Heart right ventricle (tissue), 16 donors: ENCODE results near the gene AUTS2. TPM values are rescaled to one million over a fixed set of nuclear protein-coding genes. Genes with fewer than 3 reads are reported as not detected.

Experiments
- ATAC-seq, 8 donors: fragments of 200-7000 bp; cut with Tn5 transposase; one replicate each; pipeline ENCODE4 v1.9.1; 2020; ENCODE audit warnings: mild to moderate bottlenecking in 8 of 8, moderate library complexity in 8 of 8, moderate number of reproducible peaks in 1 of 8
- DNase-seq, 2 donors: peaks; one replicate each; pipeline ENCODE4 v3.0.0-alpha.2; 2020
- H3K27ac ChIP-seq, 10 donors: fragments of 200-600 bp; sonication (generic) in 2 of 10; one replicate each; pipeline versions ENCODE4 v1.5.0 to v1.8.0; 2020 to 2022; ENCODE audit warnings: mild to moderate bottlenecking in 3 of 10
- H3K27me3 ChIP-seq, 7 donors: fragments of 200-600 bp; one replicate each; pipeline ENCODE4 v1.8.0; 2021 to 2022; ENCODE audit warnings: mild to moderate bottlenecking in 2 of 7
- H3K36me3 ChIP-seq, 9 donors: fragments of 200-600 bp; sonication (generic) in 1 of 9; one replicate each; pipeline versions ENCODE4 v1.5.0 to v1.8.0; 2020 to 2022; ENCODE audit warnings: mild to moderate bottlenecking in 2 of 9
- H3K4me1 ChIP-seq, 9 donors: fragments of 200-600 bp; sonication (generic) in 1 of 9; one replicate each; pipeline versions ENCODE4 v1.5.0 to v1.8.0; 2020 to 2022; ENCODE audit warnings: mild to moderate bottlenecking in 4 of 9
- H3K4me3 ChIP-seq, 10 donors: fragments of 200-600 bp; sonication (generic) in 2 of 10; one replicate each; pipeline versions ENCODE4 v1.5.0 to v1.8.0; 2020 to 2022; ENCODE audit warnings: mild to moderate bottlenecking in 7 of 10, moderate library complexity in 2 of 10
- H3K9me3 ChIP-seq, 11 donors: fragments of 200-600 bp in 10 of 11; sonication (generic) in 2 of 11; one replicate each; pipeline versions ENCODE4 v1.5.0 to v1.8.0; 2013 to 2022; ENCODE audit warnings: mild to moderate bottlenecking in 2 of 11, control low read depth in 1 of 11, moderate library complexity in 1 of 11
- CTCF ChIP-seq, 9 donors: fragments of 200-600 bp; sonication (generic) in 2 of 9; IDR thresholded peaks; one replicate each; pipeline versions ENCODE4 v1.5.0 to v1.8.0; 2021 to 2022; ENCODE audit warnings: antibody characterized with exemption in 9 of 9, mild to moderate bottlenecking in 5 of 9, moderate library complexity in 1 of 9
- WGBS, 2 donors: extraction: QIAGEN DNeasy Blood & Tissue Kit; methylation state at CpG; one replicate each; pipeline ENCODE4 v1.1.7; 2013; ENCODE audit warnings: inconsistent platforms in 1 of 2; 5-methylcytosine and 5-hydroxymethylcytosine counted together
- intact Hi-C, 10 donors: fragments of 100-400 bp; cut with DNase I; formaldehyde crosslinking; loops; one replicate each; pipeline versions ENCODE4 v1.11.1 to v1.14.2; 2022
- polyA plus RNA-seq, 2 donors: library from polyadenylated mRNA; stranded (reverse); fragments of 200-250 nt; gene quantifications; one replicate each; pipeline ENCODE4 v1.2.3, GENCODE V29; 2013
- total RNA-seq, 10 donors: library from RNA; stranded (reverse); fragmentation: NEBNext Ultra II Directional in 3 of 10; extraction: Animal tissue kit (Norgen Biotek cat#: 25700) in 3 of 10; gene quantifications; one replicate each; pipeline versions ENCODE4 v1.2.1 to v1.2.4, GENCODE V29; 2021 to 2023
- donor health status: Arrhythmogenic right ventricular cardiomyopathy.
- donor health status: ischemic (EF 13 %, LVEDD 7.1; RV severe dilation, severe dysfunction).
- donor health status: healthy with polysubstance abuse.
- donor health status: DM: no; HTN: yes; CAD: no.
- donor health status: DM: no; HTN: no; CAD: no.
- donor health status: ischemic (EF 25% LVEDD 6.9; RV normal size, moderate dysfunction).
- donor health status: ischemic (EF 25% LVEDD 5.7; RV mildly dilated, moderate dysfunction).
- donor health status: healthy.
- donor health status: DM: yes; HTN: yes; CAD: no.
- donor health status: Ischemic cardiomyopathy.
- donor health status: ischemic (EF 35%, LVEDD 5.7; RV mildly dilated, moderate dysfunction).
- donor health status: nonischemic (EF 11% LVEDD 7.7; RV severe dilation, severe dysfunction).
- donor health status: DM: yes; HTN: yes; CAD: no.
- donor health status: PGD.
- donor health status: ischemic (EF 29% LVEDD 5.4; RV normal size, mild dysfunction).
- donor health status: nonischemic (EF 23%, LVEDD 6.1; RV moderate dilation, normal function).

The AUTS2 gene
- total and polyA plus RNA-seq, 12 donors = 1.6 to 11.2 (median 7.3) TPM

- intact Hi-C loops = no loop called here
- DNase-seq (no peak), ATAC-seq (no peak)
- TF ChIP-seq CTCF (IDR thresholded peaks at IDR 0.05) = no peak
- H3K4me1 ChIP-seq = peaks cover 0 to 7% (median 0%) of the 10 kb centered on the region in 9 donors
- no peak overlapping the region for H3K4me3 ChIP-seq
- H3K27me3 ChIP-seq = no peaks in the 10 kb centered on the region
- no peak overlapping the region for H3K27ac ChIP-seq
- no peaks in the 10 kb centered on the region for H3K9me3 ChIP-seq
- H3K36me3 ChIP-seq = no peaks in the 10 kb centered on the region
- 95 to 96% methylated on average over 1 of the region's 1 CpG for WGBS, 2 donors
Measured at GRCh38 chr7:69858471-69858870, 260.2 kb downstream of the AUTS2 start.

GRCh38 chr7:69859342-69859741 is 261.1 kb downstream of the AUTS2 start:
- WGBS, 2 donors = 83 to 88% methylated on average over 1 of the region's 1 CpG
- no peaks in the 10 kb centered on the region for H3K36me3 ChIP-seq
- no peak for ATAC-seq

GRCh38 chr7:69860486-69860885 is 262.2 kb downstream of the AUTS2 start:
- Histone ChIP-seq H3K4me3 (no peak overlapping the region), H3K27ac (no peak overlapping the region), H3K4me1 (peaks cover 0 to 7% (median 0%) of the 10 kb centered on the region in 9 donors), H3K9me3 (no peaks in the 10 kb centered on the region), H3K27me3 (no peaks in the 10 kb centered on the region), H3K36me3 (no peaks in the 10 kb centered on the region)
- no peak for TF ChIP-seq CTCF (IDR thresholded peaks at IDR 0.05)
- ATAC-seq (no peak), DNase-seq (no peak)
- intact Hi-C loops = loop anchor here in 2 of 10 donors (5.0 to 10.0 kb wide), 2 partner anchors 48 to 1526 kb away; no protein-coding TSS in a partner anchor
- 95 to 97% methylated on average over 3 of the region's 3 CpGs for WGBS, 2 donors

More at GRCh38 chr7:69859342-69859741, 261.1 kb downstream of the AUTS2 start:
- Histone ChIP-seq H3K4me1 (peaks cover 0 to 7% (median 0%) of the 10 kb centered on the region in 9 donors), H3K27me3 (no peaks in the 10 kb centered on the region), H3K4me3 (no peak overlapping the region), H3K9me3 (no peaks in the 10 kb centered on the region), H3K27ac (no peak overlapping the region)
- no peak for DNase-seq
- intact Hi-C loops = no loop called here
- TF ChIP-seq CTCF (IDR thresholded peaks at IDR 0.05) = no peak

- WGBS, 2 donors = 92 to 96% methylated on average over 3 of the region's 3 CpGs
- H3K4me1 ChIP-seq = peaks cover 0 to 7% (median 0%) of the 10 kb centered on the region in 9 donors
- H3K27ac ChIP-seq = no peak overlapping the region
- ATAC-seq = no peak
- H3K4me3 ChIP-seq = no peak overlapping the region
- no peak for DNase-seq
- intact Hi-C loops = loop anchor here in 2 of 10 donors (5.0 to 10.0 kb wide), 2 partner anchors 49 to 1526 kb away; no protein-coding TSS in a partner anchor
- no peaks in the 10 kb centered on the region for H3K27me3 ChIP-seq
- no peaks in the 10 kb centered on the region for H3K9me3 ChIP-seq
- no peaks in the 10 kb centered on the region for H3K36me3 ChIP-seq
- TF ChIP-seq CTCF (IDR thresholded peaks at IDR 0.05) = no peak
Measured at GRCh38 chr7:69860941-69861622, 262.8 kb downstream of the AUTS2 start.
